ENCODE measurements around the gene YY1AP1.
"Not testable (repeated sequence)": the region's sequence is repeated elsewhere in the genome, so short reads cannot be mapped to it uniquely, and the experiment has no call there.

DNA sequence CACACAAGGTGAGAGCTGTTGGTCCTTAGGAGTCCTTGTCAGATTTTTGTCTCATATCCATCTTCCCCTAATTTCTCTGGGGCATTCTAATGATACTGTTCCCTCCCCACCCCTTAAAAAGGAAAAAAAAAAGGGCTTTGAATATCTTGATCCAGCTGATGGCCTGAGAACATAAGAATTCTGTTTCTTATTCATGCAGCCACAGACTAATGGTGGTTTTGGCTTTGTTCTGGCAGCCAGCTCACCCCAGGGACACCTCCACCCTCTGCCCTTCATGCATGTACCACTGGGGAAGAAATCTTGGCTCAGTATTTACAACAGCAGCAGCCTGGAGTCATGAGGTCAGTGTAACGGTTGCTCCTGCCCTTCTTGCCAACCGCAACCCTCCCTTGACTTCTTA lies 75.3 kb downstream of the YY1AP1 start:
- TF ChIP-seq, protein P1, sequence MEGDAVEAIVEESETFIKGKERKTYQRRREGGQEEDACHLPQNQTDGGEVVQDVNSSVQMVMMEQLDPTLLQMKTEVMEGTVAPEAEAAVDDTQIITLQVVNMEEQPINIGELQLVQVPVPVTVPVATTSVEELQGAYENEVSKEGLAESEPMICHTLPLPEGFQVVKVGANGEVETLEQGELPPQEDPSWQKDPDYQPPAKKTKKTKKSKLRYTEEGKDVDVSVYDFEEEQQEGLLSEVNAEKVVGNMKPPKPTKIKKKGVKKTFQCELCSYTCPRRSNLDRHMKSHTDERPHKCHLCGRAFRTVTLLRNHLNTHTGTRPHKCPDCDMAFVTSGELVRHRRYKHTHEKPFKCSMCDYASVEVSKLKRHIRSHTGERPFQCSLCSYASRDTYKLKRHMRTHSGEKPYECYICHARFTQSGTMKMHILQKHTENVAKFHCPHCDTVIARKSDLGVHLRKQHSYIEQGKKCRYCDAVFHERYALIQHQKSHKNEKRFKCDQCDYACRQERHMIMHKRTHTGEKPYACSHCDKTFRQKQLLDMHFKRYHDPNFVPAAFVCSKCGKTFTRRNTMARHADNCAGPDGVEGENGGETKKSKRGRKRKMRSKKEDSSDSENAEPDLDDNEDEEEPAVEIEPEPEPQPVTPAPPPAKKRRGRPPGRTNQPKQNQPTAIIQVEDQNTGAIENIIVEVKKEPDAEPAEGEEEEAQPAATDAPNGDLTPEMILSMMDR (conservative IDR thresholded peaks at IDR 0.05), result not testable (repeated sequence)
- TF ChIP-seq EZH2 (IDR thresholded peaks at IDR 0.05; ENCODE audit: low read depth), result not testable (repeated sequence)

Data from PC-9 (cell line).